ENCODE results near the gene ILF2.

DNA sequence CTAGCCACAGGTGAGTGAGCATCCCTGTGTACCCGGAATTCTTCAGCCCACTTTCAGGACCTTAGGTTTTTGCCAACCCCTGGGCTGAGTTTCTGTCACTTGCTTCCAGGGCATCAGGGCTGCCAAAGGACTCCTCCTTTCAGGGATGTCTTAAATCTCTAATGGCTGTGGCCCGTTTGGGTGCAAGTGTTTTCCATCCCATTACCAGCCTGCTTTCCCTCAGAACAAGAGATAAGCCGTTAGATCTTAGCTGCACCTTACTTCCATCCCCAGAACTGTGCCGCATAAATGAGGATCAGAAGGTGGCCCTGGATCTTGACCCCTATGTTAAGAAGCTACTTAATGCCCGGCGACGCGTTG is 11.6 kb downstream of the ILF2 start:
- TF ChIP-seq, protein P1, sequence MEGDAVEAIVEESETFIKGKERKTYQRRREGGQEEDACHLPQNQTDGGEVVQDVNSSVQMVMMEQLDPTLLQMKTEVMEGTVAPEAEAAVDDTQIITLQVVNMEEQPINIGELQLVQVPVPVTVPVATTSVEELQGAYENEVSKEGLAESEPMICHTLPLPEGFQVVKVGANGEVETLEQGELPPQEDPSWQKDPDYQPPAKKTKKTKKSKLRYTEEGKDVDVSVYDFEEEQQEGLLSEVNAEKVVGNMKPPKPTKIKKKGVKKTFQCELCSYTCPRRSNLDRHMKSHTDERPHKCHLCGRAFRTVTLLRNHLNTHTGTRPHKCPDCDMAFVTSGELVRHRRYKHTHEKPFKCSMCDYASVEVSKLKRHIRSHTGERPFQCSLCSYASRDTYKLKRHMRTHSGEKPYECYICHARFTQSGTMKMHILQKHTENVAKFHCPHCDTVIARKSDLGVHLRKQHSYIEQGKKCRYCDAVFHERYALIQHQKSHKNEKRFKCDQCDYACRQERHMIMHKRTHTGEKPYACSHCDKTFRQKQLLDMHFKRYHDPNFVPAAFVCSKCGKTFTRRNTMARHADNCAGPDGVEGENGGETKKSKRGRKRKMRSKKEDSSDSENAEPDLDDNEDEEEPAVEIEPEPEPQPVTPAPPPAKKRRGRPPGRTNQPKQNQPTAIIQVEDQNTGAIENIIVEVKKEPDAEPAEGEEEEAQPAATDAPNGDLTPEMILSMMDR (IDR thresholded peaks at IDR 0.05), result no peak
- TF ChIP-seq POLR2A (IDR thresholded peaks at IDR 0.05) (no peak), POLR2AphosphoS5 (IDR thresholded peaks at IDR 0.05) (no peak)

All from gastroesophageal sphincter (tissue), 3 donors.